ENCODE results near the gene BACH2.

The BACH2 gene

DNA sequence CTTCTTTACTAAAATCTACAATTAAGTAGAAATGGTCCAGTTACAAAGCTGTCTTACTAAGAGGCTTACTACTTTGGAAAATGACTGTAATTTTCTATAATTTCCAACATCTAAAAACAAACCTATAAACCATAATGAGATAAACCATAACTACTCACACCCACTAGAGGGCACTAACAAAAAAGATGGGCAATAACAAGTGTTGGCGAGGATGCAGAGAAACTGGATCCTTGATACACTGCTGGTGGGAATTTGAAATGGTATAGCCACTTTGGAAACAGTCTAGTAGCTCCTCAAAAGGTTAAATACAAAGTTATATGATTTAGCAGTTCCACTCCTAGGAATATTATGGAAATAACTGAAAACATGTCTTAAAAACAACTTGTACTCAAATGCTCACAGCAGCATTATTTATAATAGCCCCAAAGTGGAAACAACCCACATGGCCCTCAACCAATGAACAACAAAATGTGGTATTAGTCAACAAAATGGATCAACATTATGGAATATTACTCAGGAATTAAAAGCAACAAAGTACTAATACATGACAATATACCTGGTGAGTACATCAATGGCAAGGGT lies 351.7 kb downstream of the BACH2 start:
- TF ChIP-seq TAF1 (IDR thresholded peaks at IDR 0.05; ENCODE audit: borderline replicate concordance, insufficient read depth, low read length) (no peak), FOXP2 (optimal IDR thresholded peaks at IDR 0.05; ENCODE audit: borderline replicate concordance, extremely low read depth, extremely low read length, insufficient read depth) (no peak), POLR2AphosphoS5 (IDR thresholded peaks at IDR 0.05; ENCODE audit: low read depth, low read length) (no peak), SIN3A (IDR thresholded peaks at IDR 0.05; ENCODE audit: borderline replicate concordance, insufficient read depth, low read length) (no peak)
- TF ChIP-seq, protein P1, sequence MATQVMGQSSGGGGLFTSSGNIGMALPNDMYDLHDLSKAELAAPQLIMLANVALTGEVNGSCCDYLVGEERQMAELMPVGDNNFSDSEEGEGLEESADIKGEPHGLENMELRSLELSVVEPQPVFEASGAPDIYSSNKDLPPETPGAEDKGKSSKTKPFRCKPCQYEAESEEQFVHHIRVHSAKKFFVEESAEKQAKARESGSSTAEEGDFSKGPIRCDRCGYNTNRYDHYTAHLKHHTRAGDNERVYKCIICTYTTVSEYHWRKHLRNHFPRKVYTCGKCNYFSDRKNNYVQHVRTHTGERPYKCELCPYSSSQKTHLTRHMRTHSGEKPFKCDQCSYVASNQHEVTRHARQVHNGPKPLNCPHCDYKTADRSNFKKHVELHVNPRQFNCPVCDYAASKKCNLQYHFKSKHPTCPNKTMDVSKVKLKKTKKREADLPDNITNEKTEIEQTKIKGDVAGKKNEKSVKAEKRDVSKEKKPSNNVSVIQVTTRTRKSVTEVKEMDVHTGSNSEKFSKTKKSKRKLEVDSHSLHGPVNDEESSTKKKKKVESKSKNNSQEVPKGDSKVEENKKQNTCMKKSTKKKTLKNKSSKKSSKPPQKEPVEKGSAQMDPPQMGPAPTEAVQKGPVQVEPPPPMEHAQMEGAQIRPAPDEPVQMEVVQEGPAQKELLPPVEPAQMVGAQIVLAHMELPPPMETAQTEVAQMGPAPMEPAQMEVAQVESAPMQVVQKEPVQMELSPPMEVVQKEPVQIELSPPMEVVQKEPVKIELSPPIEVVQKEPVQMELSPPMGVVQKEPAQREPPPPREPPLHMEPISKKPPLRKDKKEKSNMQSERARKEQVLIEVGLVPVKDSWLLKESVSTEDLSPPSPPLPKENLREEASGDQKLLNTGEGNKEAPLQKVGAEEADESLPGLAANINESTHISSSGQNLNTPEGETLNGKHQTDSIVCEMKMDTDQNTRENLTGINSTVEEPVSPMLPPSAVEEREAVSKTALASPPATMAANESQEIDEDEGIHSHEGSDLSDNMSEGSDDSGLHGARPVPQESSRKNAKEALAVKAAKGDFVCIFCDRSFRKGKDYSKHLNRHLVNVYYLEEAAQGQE (IDR thresholded peaks at IDR 0.05; ENCODE audit: insufficient read depth in 1 of 2, low read depth in 2 of 2, low read length in 2 of 2), result no peak

DNA sequence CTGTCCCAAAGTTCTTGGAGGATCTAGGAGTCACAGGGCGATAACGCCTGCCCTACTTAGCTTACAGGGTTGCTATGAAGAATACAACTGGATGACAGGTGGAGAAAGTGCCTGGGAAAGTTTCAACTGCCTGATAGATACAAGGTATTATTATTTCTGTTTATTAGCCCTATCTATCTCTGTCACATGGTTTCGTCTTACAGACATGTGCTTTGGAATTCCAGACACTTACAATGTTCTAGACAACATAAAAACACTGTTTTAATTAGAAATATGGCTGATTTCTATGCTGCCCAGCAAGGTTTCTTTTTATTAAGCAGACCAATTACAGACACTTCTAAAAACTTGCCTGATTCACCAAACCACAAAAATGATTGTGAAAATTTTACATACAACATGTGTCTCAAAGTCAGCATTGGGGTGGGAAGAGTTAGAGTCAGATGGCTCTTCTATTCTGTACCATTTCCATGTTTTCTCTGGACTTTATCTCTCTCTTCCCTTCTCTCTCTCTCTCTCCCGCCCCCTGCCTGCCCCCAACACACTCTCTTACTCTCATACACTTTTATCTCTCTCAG lies 352.4 kb downstream of the BACH2 start:
- TF ChIP-seq SIN3A (IDR thresholded peaks at IDR 0.05; ENCODE audit: borderline replicate concordance, insufficient read depth, low read length), result no peak
- TF ChIP-seq, protein P1 (IDR thresholded peaks at IDR 0.05; ENCODE audit: insufficient read depth in 1 of 2, low read depth in 2 of 2, low read length in 2 of 2), result no peak
- no peak for TF ChIP-seq FOXP2 (optimal IDR thresholded peaks at IDR 0.05; ENCODE audit: borderline replicate concordance, extremely low read depth, extremely low read length, insufficient read depth)

DNA sequence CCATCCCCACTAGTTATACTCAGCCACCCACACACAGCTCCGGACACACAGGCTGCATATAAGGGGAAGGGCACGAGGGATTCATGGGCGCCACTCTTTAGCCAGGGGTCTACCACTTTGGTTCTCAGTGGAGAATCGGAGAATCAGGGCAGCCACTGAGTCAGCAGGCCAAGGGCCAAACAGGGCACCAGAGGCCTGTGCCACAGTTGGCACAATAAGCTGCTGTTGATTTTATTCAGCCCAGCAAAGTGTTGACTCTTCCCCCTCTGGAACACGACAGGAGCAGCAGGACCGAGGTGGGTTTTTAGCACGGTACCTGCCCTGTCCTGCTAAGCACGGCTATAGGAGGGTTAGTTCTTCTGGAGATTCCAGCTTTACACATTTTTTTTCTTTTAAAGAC lies 354.0 kb downstream of the BACH2 start:
- TF ChIP-seq, protein P1 (IDR thresholded peaks at IDR 0.05; ENCODE audit: insufficient read depth in 1 of 2, low read depth in 2 of 2, low read length in 2 of 2), result no peak
- TF ChIP-seq POLR2AphosphoS5 (IDR thresholded peaks at IDR 0.05; ENCODE audit: low read depth, low read length) (no peak), TAF1 (IDR thresholded peaks at IDR 0.05; ENCODE audit: borderline replicate concordance, insufficient read depth, low read length) (no peak), FOXP2 (optimal IDR thresholded peaks at IDR 0.05; ENCODE audit: borderline replicate concordance, extremely low read depth, extremely low read length, insufficient read depth) (no peak), SIN3A (IDR thresholded peaks at IDR 0.05; ENCODE audit: borderline replicate concordance, insufficient read depth, low read length) (no peak)

DNA sequence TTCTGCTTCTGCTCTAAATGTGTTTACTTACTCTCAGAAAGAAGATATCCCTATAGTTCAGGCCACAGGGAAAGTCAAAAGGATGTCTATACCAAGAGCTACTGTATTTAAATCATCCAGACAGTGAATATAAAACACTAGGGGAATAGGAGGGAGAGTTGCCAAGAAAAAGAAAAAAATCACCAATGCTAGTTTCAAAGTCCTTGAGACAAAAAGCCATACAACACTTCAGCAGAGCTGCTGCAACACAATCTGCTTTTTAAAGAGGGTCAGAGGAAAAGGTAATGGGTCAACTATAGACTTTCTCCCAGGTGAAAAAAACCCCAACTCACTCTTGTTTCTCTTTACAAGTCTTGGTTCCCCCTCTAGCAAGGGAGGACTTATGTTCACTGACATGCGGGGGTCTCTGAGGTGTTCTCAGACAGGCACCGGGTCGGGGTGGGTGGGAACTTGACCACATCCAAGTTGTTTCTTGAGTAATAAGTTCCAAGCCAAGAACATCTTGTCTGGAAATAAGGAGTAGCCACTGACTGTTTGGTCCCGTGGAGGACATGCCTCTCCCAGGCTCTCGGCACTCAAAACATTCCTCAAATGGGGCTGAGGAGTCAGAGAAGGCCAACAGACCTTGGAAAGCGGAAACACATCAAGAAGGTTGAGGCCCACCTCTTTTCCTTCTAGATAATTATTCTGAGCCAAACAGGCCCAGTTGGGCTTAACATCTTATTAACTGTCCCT lies 354.7 kb downstream of the BACH2 start:
- TF ChIP-seq POLR2AphosphoS5 (IDR thresholded peaks at IDR 0.05; ENCODE audit: low read depth, low read length) (peak; percentile 49; the same call in 1 of the 2 replicates), TAF1 (IDR thresholded peaks at IDR 0.05; ENCODE audit: borderline replicate concordance, insufficient read depth, low read length) (no peak)

DNA sequence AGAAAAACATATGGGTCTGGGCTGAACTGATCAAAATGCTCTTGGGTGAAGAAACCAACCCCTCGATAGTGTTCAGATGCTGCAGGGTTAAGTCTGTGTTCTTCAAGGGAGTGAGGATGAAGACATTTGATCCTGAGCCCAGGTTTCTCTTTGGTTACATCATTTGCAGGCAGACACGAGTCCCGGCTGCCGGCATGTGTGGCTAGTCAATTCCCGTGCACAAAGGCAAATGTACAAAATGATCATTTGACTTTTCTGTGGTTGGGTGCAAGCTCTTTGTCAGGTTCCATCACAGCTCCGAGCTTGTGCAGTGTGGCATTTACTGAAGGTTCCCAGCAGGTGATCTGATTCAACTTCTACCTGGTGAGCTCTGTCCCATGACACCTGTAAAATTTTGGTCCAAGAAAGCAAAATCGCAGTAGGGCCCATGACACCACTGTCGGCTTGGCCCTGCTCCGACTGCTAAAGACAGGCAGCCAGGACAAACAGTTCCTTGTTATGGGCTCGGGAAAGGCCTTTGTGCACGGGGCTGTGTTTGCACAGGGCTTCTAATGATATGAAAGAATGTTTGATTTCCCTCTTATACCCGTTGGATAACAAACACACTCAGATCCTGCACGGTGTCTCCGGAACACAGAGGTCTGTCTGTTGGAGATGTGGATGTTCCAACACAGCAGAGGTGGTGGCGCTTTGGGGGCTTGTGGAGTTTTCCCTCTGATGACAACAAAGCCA lies 355.4 kb downstream of the BACH2 start:
- TF ChIP-seq, protein P1 (IDR thresholded peaks at IDR 0.05; ENCODE audit: insufficient read depth in 1 of 2, low read depth in 2 of 2, low read length in 2 of 2), result no peak
- TF ChIP-seq FOXP2 (optimal IDR thresholded peaks at IDR 0.05; ENCODE audit: borderline replicate concordance, extremely low read depth, extremely low read length, insufficient read depth) (no peak), TAF1 (IDR thresholded peaks at IDR 0.05; ENCODE audit: borderline replicate concordance, insufficient read depth, low read length) (no peak), SIN3A (IDR thresholded peaks at IDR 0.05; ENCODE audit: borderline replicate concordance, insufficient read depth, low read length) (no peak), POLR2AphosphoS5 (IDR thresholded peaks at IDR 0.05; ENCODE audit: low read depth, low read length) (no peak)

Measured in PFSK-1 (cell line).